22Rv1 (cell line): ENCODE results near the gene SYTL2.

Experiments
- H3K27ac ChIP-seq: fragments of 450-650 bp; 2 replicates; pipeline ENCODE4 v1.5.1; 2017
- CTCF ChIP-seq: fragments of 450-650 bp; IDR thresholded peaks from 2 replicates; pipeline ENCODE4 v1.5.1; 2017; ENCODE audit warnings: mild to moderate bottlenecking
- ZFX ChIP-seq: fragments of 450-650 bp; IDR thresholded peaks from 2 replicates; pipeline ENCODE4 v1.6.1; 2017; ENCODE audit warnings: antibody characterized with exemption, borderline replicate concordance

The SYTL2 gene

DNA sequence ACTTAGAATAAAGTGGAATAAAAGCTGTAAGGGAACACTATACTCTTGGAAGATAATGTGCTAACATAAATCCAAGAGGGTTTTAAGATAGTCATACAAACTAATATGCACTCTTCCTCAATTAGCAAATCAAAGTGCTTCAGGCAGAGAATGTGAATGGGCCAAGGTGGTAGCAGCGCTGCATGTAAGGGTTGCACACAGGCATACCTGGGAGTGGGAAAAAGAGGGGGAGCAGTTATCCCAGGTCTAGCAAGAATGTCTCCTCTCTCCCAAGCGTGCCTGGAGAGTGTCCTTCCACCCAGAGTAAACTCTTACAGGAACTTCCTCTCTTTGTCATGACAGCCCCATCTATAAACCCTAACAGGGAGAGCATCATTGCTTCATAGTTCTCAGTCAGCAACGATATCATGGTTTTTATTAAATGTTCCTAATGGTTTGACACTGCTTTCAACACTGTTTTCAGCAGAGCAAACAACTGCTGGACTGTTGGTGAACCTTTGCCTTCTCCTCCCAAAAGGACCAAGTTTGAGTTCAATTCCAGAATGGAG is 61.6 kb downstream of the SYTL2 start:
- no peak overlapping the region for H3K27ac ChIP-seq

GRCh38 chr11:85748455-85748891 is 62.5 kb downstream of the SYTL2 start:
- no peak overlapping the region for H3K27ac ChIP-seq
- no peak for TF ChIP-seq CTCF
- TF ChIP-seq ZFX, result no peak

More for the DNA sequence above, 61.6 kb downstream of the SYTL2 start:
- TF ChIP-seq CTCF (no peak), ZFX (no peak)

DNA sequence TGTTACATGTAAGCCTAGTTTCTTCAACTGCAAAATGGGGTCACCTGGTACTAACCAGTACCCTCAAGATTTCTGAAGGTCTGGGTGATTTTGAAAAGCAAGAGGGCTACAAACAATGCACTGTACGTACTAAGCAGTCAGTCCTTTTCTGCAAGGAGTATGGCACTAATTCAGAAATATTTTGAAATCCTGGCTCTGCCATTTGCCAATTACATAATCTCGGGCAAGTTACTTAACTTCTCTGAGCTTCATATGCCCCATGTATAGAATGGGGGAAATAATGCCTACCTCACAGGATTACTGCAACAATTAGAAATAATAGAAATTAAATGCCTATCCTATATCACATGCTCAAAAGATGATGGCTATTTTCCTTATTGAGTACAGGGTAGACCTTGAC is 64.3 kb downstream of the SYTL2 start:
- no peak overlapping the region for H3K27ac ChIP-seq
- no peak for TF ChIP-seq ZFX
- no peak for TF ChIP-seq CTCF

- TF ChIP-seq ZFX, result no peak
- no peak for TF ChIP-seq CTCF
- H3K27ac ChIP-seq, result no peak overlapping the region
These were observed 65.3 kb downstream of the SYTL2 start for GRCh38 chr11:85745626-85746025.

DNA sequence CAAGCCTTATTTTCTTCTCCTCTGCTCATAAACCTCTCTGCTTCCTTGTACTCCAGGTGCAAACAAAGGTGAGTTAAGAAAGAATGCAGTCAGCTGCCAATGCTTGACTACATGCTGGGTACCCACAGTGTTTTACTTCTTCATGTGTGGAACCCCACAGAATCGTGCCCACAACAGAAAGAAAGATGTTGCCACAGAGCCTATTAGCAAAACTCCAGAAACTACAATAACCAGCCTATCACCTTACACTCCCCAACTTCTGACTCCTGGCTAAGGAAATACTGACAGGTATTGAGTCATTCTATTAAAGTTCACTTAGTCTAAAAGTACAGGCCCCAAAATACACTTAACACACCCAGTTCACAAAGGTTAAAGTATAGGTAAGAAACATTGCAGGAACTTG is 68.1 kb downstream of the SYTL2 start:
- TF ChIP-seq ZFX, result no peak
- no peak overlapping the region for H3K27ac ChIP-seq

GRCh38 chr11:85742348-85742747 is 68.6 kb downstream of the SYTL2 start:
- H3K27ac ChIP-seq, result no peak overlapping the region
- TF ChIP-seq ZFX (no peak), CTCF (no peak)

DNA sequence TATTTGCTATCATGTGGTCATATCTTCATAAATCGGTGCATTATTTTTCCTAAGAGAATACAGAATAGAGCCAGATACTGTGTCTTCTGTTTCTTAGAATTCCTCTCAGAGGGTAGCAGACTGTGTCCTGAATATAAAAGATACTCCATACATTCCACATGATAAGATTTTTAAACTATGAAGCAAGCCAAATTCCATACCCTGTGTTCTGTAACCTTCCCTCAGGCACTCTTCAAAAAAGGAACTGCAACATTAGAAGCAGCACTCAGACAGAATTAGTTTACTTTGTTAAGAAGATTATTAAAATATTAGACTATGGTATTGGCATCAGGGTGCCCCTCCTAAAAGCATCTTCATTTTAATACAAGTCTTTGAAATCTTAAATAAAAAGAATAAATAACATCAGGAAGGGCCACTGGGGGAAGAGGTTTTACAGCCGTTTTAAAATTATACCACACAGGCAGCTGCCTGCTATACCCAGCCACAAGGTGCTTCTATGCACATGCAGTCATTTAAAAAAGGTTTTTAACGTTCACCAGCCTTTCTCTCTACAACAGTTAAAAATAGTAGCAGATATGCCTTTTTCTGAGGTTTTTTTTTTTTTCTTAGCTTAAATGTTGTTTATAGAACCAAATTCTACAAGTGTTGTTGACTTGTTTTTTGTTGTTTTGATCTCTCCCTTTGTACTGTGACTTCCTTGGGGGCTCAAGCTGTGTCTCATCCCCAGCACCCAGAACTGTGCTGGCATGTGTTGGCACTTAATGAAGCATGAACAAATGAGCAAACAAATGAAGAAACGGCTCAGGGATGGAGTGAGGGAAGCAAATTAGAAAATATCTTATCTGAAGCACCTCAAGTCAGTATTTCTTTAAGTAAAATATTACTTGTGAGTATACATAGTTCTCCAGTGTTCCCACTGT is 70.2 kb downstream of the SYTL2 start:
- TF ChIP-seq ZFX (no peak), CTCF (no peak)
- no peak overlapping the region for H3K27ac ChIP-seq

GRCh38 chr11:85737738-85738137 is 73.2 kb downstream of the SYTL2 start:
- no peak for TF ChIP-seq ZFX
- no peak for TF ChIP-seq CTCF
- H3K27ac ChIP-seq, result no peak overlapping the region
